GM12875 (cell line): ENCODE measurements around the gene TGFB2.

ENCODE experiments used
- H3K4me3 ChIP-seq: one replicate; pipeline ENCODE4 v1.5.1; 2011; ENCODE audit warnings: low read depth, low read length, control low read depth
- TF ChIP-seq, protein P1 (sequence below): IDR thresholded peaks from 2 replicates; pipeline ENCODE4 v1.5.1; 2011; ENCODE audit warnings: low read depth, mild to moderate bottlenecking, control low read depth, inconsistent platforms, low read length, moderate library complexity, borderline replicate concordance; ENCODE audit not compliant: insufficient read depth

TGFB2 gene

GRCh38 chr1:218482683-218483082 is 137.5 kb downstream of the TGFB2 start:
- H3K4me3 ChIP-seq = no peak overlapping the region
- TF ChIP-seq, protein P1, sequence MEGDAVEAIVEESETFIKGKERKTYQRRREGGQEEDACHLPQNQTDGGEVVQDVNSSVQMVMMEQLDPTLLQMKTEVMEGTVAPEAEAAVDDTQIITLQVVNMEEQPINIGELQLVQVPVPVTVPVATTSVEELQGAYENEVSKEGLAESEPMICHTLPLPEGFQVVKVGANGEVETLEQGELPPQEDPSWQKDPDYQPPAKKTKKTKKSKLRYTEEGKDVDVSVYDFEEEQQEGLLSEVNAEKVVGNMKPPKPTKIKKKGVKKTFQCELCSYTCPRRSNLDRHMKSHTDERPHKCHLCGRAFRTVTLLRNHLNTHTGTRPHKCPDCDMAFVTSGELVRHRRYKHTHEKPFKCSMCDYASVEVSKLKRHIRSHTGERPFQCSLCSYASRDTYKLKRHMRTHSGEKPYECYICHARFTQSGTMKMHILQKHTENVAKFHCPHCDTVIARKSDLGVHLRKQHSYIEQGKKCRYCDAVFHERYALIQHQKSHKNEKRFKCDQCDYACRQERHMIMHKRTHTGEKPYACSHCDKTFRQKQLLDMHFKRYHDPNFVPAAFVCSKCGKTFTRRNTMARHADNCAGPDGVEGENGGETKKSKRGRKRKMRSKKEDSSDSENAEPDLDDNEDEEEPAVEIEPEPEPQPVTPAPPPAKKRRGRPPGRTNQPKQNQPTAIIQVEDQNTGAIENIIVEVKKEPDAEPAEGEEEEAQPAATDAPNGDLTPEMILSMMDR = no peak

GRCh38 chr1:218485241-218485928 is 140.2 kb downstream of the TGFB2 start:
- TF ChIP-seq, protein P1 = no peak
- H3K4me3 ChIP-seq = no peak overlapping the region

DNA sequence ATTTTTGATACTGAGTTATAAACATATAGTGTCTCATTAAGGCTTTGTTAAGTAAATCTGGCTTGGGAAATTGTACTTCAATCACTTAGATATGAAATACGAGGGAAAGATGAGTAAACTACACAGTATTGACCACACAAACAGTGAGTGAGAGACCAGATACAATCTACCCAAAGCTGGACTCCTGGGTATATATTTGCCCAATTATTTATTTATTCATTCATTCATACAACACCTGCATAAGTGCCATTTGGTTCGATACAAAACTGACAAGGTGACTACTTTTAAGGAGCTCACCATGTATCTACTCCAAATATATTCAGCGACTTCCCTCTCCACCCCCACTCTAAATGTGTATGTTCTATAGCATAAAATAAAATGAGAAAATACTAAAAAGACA is 143.4 kb downstream of the TGFB2 start:
- no peak overlapping the region for H3K4me3 ChIP-seq
- TF ChIP-seq, protein P1 = no peak

DNA sequence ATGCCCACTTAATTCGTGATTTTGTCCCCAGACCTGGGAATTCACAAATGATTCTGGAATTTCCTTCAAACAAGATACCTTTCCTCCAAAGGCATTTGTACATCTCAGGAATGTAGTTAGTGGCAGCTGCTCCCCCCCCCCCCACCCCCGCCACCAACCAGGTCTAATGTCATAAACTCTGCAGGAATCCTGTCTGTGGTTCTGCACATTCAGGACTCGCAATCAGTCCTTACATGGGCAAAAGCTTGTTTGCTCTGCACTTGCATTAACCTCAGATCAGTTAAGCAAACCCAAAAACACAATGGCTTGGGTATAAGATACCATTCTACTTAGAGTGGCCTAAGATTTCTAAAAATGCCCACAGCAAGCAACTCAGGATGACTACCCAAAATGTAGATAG is 143.8 kb downstream of the TGFB2 start:
- H3K4me3 ChIP-seq = no peak overlapping the region
- TF ChIP-seq, protein P1 = no peak

DNA sequence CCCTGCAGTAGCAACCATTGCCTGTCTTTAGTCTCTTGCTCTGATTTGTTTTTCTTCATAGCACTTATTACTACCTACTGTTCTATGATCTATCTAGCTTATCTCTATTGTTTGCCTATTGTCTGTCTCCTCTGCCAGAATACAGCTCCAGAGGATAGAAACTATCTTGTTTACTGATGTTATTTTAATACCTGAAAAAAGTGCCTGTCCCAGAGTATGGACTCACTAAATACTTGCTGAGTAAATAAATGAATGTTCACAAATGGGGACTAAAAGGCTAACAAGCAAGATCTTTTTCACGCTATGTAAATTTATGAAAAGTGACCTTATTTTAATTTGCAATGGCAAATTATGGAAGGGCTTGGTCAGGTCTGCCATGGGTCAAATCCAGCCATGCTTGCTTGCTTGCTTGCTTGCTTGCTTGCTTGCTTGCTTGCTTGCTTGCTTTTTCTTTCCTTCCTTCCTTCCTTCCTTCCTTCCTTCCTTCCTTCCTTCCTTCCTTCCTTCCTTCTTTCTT is 145.3 kb downstream of the TGFB2 start:
- H3K4me3 ChIP-seq = no peak overlapping the region
- TF ChIP-seq, protein P1 = no peak

DNA sequence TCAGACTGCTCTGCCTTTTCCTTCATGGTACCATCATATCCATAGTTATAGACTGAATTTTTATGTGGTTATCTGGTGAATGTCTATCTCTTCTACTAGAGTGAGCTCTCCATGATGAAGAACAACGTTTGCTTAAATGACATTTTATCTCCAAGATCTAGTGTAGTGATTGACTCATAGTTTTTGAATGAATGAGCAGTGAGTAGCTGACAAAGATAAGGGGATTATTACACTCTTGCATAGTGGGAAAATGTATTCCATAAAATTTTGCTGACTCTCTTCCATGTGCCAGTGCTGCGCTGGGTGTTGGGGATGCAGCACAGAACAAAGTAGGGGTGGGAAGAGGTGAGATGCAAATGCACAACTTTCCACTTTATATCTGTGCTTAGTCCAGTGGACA is 147.7 kb downstream of the TGFB2 start:
- TF ChIP-seq, protein P1 = no peak
- H3K4me3 ChIP-seq = no peak overlapping the region

DNA sequence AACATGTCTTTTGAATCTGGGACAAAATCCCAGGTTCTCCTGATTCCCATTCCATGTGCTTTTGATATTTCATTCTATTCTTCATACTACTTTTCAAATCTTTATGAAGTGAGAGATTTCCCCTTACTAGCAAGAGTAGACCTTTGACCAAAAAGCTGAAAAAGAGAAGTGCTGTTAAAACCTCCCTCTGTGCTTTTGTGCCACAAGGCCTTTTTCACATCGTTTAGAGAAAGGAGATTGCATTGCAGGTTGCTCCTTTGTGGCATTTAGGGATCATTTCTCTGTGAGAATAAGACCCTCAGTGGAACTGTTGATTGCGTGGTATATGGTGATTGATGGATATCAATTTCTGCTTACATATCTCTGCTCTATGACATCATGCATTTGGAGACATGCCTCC is 148.8 kb downstream of the TGFB2 start:
- TF ChIP-seq, protein P1 = no peak
- no peak overlapping the region for H3K4me3 ChIP-seq
